K562 treated with DMSO at 1 percent for 12 hours (cell line): ENCODE results near the gene BCR. TPM values are rescaled to one million over a fixed set of nuclear protein-coding genes. Genes with fewer than 3 reads are reported as not detected.

ENCODE experiments used
- total RNA-seq: library from RNA; unstranded; fragments of 300-600 nt; gene quantifications from 2 replicates; pipeline ENCODE4 v1.2.3, GENCODE V29; 2022; ENCODE audit not compliant: insufficient read depth

The BCR gene
- total RNA-seq, result 13.4 and 82.5 TPM in 2 replicates

DNA sequence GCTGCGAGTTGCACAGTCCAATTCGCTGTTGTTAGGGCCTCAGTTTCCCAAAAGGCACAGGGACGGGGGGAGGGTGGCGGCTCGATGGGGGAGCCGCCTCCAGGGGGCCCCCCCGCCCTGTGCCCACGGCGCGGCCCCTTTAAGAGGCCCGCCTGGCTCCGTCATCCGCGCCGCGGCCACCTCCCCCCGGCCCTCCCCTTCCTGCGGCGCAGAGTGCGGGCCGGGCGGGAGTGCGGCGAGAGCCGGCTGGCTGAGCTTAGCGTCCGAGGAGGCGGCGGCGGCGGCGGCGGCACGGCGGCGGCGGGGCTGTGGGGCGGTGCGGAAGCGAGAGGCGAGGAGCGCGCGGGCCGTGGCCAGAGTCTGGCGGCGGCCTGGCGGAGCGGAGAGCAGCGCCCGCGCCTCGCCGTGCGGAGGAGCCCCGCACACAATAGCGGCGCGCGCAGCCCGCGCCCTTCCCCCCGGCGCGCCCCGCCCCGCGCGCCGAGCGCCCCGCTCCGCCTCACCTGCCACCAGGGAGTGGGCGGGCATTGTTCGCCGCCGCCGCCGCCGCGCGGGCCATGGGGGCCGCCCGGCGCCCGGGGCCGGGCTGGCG, at the start of gene BCR:
Gene BCR (plus strand): TSS at position 209 of the 592 bp plus-strand sequence. CDS start 452 bp downstream, outside the sequence.

DNA sequence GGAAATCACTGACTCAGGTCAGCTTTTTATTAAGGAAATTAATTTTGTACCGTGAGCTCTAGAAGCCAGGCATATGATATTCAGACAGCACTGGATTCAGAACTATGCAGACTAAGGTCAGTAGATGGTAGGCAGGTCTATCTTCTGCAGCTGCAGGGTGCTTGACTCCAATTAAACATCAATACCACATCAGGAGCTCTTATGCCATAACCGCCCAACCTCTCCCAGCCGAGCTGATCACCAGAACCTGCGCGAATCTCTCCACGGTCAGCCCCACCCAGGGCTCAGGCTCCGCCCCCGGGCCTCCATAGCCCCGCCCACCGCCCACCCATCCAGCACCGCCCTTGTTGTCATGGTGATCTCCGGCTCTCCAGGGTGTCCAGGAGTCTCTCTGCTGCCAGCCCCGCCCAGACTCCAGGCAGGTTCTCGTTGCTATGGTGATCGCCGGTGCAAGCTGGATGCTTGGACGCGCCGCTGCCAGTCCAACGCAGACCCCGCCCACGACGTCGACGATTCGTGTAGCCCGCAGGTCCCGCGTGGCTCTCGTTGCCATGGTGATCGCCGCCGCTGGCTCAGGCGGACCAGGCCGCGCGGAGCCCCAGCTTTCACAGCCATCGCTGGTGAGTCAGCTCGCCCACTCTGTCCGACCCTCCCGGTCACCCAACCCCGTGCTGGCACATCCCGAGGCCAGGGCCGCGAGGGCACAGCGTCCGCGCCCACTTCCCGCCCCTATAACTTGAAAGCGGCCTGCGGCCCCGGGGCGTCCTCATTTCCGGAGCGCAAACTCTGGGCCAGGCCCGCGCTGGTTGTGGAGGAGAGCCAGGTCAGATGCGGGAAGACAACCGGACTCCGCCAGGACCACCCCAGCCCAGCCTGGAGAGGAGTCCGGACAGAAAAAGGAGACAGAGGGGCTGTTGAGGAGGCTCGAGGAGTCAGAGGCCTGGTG, 35.1 kb upstream of the BCR start, which contains the start of gene RAB36:
Gene RAB36 (plus strand): TSS at position 546 of the 946 bp plus-strand sequence. CDS start 1,140 bp downstream, outside the sequence.

Other genes with a start within 250 kb of the BCR start
- 0.41 and 0.56 TPM in 2 replicates for gene GNAZ, start 110.0 kb upstream of the BCR start, total RNA-seq
- 3.1 TPM in 1 of 2 replicates, not detected in the other for gene RSPH14, start 38.5 kb upstream of the BCR start, total RNA-seq
- gene RAB36, start 35.0 kb upstream of the BCR start, total RNA-seq, result not detected in 2 replicates